Cerebellar cortex (tissue), 1 donor: ENCODE results near the gene DEPP1.

Source experiments
- DNase-seq: peaks from one replicate; pipeline ENCODE4 v3.0.0-alpha.2; 2015; ENCODE audit warnings: low spot score

DEPP1 gene

DNA sequence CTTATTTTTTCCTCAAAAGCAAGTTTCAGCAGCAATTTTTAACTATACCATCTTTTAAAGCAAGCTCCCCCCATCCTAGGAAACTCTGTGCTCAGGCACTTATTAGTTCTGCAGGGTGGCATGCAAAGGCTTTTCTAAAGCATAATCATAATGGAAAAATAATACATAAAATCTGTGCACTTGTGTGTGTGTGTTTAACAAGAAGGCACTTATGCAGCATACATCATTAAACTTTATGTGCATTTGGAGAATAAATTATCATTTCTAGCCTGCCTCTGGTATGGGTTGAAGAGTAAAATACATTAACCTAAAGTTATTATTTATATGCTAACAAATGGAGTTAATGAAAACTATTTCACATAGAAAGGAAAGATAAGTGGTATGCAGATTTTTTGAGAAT, 24.6 kb downstream of the DEPP1 start:
- no peak for DNase-seq

DNA sequence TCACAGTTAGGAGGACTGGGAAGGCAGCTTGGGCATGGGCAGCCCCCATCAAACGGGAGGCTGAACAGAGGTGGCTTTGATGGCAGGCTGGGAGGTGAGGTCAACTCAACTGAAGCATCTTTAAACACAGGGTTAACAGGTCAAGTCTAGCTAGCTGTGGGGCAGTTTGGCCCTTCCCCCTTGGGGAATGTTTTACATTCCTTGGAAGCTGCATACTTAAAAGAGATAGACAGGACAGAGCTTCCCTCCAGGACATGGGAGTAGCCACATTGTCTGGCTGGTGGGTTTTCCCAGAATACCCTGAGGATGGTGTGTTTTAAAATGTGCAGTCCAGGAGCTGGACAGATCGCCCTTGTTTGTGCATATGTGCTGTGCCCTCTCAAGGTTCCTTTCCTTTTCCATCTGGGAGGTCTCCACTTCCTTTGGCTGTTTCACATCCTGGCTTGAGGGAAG, 25.8 kb downstream of the DEPP1 start:
- DNase-seq = no peak

DNA sequence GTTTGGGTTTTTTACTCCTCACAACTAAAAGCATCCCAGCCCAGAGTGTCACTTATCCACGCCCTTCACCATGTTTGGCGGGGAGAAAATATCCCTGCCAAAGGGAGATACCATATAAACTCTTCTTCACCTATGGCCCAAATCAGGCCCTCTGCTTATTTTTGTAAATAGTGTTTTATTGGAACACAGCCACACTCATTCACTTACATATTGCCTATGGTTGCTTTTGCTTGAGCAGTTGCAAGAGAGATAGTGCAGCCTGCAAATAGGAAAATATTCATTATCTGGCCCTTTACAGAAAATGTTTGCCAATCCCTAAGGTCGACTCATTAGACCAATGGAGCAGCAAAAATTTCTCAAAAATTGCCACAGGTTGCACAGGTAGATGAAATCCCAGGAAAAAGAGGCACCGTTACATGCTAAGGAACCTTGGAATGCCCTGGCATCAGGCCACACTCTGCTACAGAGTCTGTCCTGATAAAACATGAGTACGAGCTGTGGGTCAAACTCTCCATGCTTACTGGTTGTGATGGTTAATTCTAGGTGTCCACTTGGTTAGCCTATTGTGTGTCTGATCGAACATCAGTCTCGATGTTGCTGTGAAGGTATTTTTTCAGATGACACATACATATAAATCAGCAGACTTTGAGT, 26.9 kb downstream of the DEPP1 start:
- DNase-seq = no peak

DNA sequence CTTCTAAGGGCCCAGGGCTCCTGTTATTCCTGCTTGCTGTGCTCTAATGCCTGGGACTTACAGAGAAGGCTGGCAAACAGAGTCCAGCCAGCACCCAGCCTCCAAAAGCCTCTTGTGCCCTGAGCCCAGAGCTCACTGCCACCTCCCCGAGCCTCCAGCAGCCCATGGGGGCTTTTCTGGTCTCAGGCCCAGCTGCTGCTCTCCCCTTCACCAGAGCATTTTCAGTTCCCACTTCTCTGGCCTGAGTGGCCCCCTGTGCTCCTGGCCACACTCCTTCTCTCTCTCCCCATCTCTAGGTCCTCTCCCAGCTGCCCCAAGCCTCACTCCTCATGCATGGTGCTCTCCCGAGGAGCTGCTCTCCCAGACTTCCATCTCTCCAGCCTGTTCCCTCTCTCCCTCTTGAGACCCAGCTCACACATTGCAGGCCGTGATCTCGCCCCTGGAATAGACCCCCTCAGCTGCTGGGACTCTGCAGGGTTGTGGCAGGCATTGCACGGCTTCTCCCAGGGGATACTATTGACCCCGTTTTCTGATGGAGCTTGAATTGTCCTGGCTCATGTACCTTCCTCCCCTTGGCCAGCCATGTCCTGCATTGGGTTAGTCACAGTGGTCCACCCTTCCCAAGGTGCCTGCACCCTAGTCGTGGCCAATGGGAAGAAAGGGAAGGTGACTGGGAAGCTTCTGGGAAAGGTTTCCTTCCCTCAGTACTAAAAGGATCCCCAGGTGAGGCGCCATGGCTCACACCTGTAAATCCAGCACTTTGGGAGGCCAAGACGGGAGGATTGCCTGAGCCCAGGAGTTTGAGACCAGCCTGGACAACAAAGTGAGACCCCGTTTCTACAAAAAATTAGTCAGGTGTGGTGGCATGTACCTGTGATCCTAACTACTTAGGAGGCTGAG, 28.0 kb downstream of the DEPP1 start:
- no peak for DNase-seq

DNA sequence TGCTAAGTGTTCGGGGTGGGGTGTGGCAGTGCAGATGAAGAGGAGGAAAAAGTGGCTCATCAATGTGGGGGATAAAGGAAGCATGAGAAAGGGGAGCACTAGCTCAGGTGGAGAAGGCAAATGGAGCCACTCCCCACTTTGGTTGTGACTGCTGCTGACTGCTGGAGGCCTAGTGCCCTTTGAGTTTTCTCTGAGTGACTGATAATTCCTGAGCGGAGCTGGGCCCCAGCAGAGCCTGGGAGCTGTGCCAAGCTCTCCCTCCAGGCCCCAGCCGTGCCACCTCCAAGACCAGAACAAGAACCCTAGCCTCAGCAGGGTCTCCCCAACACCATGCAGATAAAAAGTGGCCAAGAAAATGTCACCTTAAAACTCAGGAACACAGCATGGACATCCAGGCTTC, 28.7 kb downstream of the DEPP1 start:
- DNase-seq = no peak

DNA sequence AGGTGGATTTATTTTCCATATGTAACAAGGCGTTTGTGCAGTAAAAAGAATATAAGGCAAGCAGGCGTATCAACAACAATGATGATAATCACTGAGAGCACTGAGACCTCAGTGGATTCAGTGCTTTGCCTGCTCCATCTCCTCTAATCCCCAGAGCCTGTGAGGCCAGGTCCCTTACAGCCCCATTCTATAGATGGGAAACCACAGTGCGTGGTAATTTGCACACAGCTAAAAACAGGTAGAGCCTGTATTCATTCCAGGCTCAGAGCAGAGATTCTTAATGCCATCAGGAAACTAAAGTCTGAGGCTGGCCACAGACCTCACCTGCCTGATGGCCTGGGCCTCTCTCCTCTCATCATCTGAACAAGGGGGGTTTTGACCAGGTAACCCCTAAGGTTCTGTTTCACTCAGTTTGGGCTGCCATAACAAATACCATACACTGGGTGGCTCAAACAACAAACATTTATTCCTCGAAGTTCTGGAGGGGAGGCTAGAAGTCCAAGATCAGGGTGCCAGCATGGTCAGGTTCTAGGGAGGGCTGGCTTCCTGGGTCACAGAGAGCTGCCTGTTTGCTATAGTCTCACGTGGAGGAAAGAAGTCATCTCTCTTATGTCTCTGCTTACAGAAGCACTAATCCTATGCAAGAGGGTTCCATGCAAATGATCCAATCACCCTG, 29.3 kb downstream of the DEPP1 start:
- no peak for DNase-seq

DNA sequence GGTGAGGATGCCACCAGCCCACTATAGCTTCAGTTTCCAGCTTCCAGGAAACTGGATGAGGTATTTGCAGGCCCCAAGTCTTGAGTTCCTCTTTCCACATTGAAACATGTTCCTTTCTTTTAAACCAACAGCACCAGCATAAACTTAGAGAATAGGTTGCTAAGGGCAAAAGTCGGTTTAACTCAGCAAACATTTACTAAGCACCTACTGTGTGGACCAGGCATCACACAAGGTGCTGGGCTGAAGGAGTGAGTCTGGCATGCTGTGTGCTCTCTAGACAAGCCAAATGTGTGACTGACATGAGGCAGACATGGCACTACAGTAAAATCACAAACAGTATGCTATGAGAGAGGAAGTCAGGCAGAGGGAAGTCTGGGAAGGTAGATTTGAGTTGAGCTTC, 30.0 kb downstream of the DEPP1 start:
- DNase-seq = no peak

DNA sequence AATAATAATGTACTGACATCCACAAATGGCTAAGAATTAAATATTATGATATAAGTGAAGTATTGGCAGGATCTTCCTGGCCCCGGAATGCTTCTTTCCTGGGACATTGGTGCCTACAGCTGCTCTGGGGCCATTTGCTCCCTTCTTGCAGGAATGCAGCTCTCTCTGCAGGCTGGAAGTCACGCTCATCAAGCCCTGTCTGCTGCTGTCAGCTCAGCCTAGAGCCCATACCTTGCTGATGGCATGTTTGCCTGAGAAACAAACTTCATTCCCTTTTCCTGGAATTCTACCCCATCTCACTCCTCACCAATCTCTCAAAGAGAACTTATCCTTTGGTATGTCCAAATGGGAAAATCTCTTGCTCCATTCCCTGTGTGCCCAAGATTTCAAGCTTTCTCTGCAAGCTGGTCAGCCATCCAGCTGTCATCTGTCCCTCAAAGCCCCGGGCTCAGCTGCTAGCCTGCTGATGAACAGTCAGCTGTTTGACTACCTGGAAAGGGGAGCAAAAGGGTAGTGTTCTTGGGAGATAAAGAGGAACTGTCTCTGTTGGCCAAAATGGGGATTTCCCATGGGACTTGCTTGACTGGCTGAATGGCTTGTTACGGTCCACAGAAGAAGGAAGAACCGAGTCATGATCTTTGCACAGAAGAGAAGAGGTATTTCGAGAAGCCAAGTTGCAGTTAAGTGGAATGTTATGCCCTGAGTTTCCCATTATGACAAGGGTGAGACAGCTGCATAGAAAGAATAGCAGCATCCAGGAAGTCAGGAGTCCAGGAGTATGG, 31.0 kb downstream of the DEPP1 start:
- no peak for DNase-seq

DNA sequence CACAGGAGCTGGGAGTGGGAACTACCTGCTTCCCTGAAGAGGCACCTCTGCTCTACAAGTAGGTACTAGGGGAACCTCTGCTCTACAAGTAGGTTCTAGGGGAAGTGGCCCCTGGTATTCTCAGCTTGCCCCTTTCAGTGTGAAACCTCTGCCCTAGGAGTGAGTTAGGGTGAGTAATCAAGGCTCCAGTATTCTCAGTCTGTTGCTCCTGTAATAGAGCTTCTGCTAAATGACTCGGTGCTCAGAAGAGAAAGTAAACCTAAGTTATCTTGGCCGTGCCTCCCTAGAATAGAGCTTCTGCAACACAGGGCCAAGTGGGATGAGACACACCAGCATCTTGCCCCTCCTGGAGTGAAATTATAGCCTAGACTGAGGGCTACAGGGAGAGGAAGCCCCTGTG, 32.4 kb downstream of the DEPP1 start:
- DNase-seq = no peak

DNA sequence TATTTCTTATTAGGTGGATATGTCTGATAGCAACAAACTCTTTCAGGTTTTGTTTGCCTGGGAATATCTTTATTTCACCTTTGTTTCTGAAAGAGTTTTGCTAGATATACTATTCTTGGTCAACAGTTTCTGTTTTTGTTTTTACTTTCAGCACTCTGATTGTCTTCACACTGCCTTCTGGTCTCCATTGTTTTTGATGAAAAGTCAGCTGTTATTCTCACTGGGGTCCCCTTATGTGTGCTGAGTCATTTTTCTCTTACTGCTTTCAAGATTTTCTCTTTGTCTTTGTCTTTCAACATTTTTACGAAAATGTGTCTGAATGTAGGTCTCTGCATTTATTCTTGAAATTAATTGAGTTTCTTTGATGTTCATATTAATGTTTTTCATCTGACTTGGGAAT, 34.3 kb downstream of the DEPP1 start:
- DNase-seq = no peak

DNA sequence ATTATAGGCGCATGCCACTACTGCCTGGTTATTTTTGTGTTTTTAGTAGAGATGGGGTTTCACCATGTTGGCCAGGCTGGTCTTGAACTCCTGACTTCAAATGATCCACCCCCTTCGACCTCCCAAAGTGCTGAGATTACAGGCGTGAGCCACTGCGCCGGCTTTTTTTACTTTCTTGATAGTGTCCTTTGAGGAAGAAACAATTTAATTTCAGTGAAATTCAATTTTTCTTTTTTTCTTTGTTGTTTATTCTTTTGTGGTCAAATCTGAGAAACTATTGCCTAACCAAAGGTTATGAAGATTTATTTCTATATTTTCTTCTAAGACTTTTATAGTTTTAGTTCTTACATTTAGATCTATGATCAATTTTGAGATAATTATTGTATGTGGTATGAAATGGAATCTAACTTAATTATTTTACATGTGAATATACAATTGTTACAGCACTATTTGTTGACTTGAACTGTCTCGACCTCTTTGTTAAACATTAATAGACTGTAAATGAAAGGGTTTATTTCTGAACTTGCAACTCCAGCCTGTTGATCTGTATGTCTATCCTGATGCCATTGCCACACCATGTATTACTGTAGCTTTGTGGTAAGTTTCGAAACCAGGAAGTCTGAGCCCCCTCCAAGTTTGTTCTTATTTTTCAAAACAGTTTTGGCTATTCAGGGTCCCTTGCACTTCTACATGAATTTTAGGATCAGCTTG, 38.8 kb downstream of the DEPP1 start:
- DNase-seq = no peak

DNA sequence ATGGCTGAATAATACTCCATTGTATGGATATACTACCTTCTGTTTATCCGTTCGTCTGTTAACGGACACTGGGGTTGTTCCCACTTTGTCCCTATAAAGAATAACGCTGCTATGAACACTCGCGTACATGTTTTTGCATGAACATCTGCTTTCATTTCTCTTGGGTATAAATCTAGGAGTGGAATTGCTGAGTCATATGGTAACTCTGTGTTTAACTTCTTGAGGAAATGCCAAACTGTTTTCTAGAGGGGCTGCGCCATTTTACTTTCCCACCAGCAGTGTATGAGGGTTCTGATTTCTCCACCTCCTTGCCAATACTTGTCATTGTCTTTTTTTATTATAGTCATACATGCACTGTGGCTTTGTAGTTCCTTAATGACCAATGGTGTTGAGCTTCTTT, 39.7 kb downstream of the DEPP1 start:
- no peak for DNase-seq

DNA sequence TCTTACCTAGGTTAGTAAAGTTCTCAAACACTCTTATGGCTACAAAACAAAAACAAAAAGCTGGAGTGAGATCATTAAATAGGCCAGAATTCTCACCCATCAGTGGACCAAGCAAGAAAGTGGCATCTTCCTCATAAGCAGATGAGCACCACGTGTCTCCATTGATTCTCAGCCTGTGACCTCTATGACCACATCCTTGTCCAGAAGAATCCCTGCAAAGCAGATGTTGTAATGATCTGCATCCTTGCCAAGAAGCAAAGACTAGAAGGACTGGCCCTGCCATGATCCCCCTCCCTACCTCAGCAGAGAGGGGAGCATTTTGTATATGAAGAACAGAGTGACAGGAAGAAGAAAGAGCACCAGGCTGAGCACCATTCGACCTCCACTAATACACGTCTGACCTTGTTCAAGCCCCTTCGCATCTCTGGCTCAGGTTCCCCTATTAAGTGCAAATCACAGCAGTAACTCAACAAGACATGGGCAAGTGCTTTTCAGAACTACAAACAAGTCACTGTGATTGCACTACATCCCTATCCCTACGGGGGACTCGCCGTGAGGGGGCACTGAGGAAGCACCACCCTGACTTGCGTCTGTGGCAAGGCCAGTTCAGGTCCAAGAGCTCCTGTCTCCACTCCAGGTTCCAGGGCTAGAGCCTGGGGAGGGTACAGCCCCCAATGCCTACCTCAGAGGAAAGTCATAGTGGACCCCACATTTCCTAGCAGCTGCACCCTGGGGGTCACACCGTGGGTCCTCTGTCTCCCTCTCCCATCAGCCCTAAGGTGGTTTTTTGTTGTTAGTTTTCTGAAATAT, 41.2 kb downstream of the DEPP1 start:
- no peak for DNase-seq

DNA sequence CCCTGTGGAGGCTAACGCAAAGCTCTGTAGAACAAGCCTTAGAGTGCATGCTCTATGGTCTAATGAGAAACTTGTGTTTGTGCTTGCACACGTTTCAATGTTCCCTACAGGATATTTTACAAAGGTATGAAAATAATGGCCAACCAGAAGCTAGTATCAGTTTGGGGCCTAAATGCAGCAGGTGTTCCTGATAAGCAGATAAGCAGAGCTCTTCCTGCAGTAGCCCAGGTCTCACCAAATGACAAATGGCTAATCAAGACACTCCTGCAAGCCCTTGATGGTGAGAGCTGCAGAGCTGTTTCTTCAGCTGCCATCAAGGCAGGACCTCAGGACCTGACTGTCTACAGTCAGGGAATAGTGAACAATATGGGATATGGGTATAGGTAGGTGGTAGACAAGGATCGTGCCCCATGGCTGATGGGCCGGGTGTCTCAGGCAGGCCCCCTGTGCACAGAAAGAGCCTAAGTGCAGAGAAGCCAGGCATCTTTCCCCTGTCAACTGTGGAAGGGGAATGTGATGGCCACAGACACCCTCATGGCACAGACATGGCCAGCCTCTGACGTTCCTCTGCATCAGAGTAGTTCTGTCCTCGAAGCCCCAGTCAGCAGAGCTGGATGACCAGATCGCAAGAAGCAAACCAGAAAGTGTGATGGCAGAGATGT, 42.2 kb downstream of the DEPP1 start:
- DNase-seq = no peak

DNA sequence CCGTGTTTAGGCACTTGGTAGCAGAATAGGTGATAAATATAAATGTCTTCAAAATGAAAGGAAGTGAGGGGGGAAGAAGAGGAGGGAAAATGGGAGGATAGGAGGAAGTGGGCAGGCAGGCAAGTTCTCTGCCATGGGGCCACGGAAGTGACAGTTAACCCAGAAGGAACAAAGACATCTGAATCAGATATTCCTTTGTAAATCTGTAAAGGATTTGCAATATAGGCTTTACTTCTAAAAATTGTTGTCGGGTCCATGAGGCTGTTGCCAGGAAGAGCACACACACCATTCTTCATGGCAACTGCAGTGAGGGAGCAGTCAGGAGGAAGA, 42.7 kb downstream of the DEPP1 start:
- DNase-seq = no peak

DNA sequence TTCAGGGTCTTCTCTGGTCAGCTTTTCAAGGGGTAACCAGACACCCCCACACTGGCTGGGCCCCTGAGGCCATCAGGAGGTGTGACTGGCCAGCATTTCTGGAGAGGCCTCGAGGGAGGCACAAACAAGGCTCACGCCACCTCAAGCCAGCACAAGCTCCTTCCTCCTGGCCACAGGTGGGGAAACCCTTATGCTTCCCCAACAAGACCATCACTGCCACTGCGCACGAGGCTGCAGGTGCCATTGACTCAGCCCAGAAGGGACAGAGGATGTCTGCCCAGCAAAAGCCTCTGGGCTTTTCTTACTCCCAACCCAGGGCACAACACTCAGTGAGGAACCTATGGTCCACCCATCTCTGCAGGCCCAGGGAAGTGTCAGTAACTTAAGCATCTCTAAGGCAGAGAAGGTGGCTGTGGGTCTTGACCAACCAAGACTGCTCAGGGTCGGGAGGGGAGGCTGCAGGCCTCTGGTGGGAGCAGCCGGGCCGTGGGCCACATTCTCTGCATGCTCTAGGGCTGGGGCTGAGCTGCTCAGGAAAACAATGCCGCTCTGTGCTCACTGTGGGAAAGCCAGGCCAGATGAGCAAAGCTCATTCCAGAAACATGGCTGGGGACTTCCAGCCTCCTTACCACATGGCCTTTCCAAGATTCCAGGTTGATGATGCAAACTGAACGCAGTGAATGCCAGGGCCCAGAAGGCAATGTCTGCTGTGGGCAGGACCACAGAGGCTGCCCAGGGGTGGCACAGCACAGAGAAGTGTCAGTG, 43.2 kb downstream of the DEPP1 start:
- DNase-seq = no peak

DNA sequence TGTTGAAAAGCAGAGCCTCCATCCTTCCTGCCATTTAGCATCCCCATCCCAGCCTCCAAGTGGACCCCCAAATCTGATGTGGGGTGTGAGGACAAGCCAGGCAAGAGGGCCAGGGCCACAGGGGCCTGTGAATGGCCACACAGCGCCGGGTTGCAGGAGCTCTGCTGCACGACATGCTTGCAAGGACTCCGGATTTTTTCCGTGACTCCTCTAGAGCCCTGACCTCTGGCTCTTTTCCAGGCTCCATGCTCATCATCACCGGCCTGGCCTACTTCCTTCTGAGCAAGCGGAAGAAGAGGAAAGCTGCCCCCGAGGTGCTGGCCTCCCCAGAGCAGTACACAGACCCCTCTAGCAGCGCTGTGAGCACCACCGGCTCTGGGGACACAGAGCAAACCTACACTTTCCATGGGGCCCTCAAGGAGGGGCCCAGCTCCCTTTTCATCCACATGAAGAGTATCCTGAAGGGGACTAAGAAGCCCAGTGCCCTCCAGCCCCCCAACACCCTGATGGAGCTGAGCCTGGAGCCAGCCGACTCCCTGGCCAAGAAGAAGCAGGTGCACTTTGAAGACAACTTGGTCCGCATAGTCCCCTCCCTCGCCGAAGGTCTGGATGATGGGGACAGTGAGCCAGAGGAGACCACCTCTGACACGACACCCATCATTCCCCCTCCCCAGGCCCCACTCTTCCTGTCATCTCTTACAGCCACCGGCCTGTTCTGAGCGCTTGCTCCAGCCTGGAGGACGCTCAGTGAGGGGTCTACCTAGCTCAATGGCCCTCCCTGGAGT, 44.0 kb downstream of the DEPP1 start:
- DNase-seq = no peak

DNA sequence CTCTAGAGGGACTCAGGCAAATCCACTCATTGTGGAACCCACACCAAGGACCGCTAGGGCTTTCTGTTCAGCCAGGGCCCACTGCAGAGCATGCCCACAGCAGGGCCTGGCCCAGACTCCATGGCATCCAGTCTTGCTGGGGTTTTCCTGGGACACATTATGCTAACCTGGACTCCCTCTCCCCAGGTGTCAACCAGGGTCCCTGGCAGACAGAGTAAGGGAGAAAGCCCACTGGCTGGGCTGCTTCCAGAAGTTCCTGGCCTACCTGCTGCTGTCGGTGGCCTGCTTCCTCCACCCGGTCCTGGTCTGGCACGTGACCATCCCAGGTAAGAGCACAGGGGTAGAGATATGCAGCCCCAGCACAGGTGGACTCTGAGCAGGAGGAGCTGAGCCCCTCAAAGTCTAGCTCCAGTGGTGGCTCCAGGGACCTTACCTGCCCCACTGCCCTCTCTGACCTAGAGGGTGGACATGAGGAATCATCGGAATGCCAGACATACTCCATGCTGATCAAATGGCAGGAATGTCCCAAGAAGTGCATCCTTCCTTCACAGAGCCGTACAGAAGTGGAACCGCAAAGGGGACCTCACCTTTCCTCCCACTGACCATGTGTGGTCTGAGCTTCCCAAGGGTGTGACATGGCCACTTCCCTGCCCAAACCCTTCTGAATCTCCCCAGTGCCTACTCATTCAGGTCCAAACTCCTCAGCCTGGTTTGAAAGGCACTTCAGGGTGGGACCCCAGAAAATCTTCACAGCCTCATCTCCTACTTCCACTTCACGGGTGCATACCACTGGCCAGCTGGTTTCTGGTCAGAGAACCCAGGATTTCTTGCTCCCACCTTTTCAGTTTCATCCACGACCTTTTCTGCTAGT, 44.9 kb downstream of the DEPP1 start:
- DNase-seq = no peak
